Measurements from ENCODE around the gene KLHL6.
"Not testable (repeated sequence)": the region's sequence is repeated elsewhere in the genome, so short reads cannot be mapped to it uniquely, and the experiment has no call there.

The KLHL6 gene

GRCh38 chr3:183477801-183478456 is 77.6 kb downstream of the KLHL6 start:
- Histone ChIP-seq H3K36me3 (ENCODE audit: low read length) (no peaks in the 10 kb centered on the region), H4K20me1 (ENCODE audit: low read depth, low read length) (no peaks in the 10 kb centered on the region), H3K27ac (ENCODE audit: low read depth, low read length) (no peak overlapping the region), H3K4me3 (ENCODE audit: insufficient read depth, low read length, poor library complexity, severe bottlenecking) (no peak overlapping the region), H3K9me3 (ENCODE audit: insufficient read depth, low read length) (no peaks in the 10 kb centered on the region), H2AFZ (ENCODE audit: low read depth, low read length, severe bottlenecking) (no peak overlapping the region), H3K79me2 (ENCODE audit: insufficient read depth, low read length) (no peaks in the 10 kb centered on the region), H3K27me3 (ENCODE audit: low read length) (no peaks in the 10 kb centered on the region), H3K4me2 (ENCODE audit: low read depth, low read length, poor library complexity, severe bottlenecking) (no peak overlapping the region), H3F3A (ENCODE audit: insufficient read depth) (no peaks in the 10 kb centered on the region), H3K9me2 (replicated peaks; ENCODE audit: insufficient read depth, low read length) (no peaks in the 10 kb centered on the region), H3K9ac (ENCODE audit: low read length) (no peak overlapping the region)
- no peak for TF ChIP-seq EZH2phosphoT487 (conservative IDR thresholded peaks at IDR 0.05; ENCODE audit: low read length)
- TF ChIP-seq CTCF (IDR thresholded peaks at IDR 0.05; ENCODE audit: insufficient read depth, low read length, poor library complexity, severe bottlenecking) = no peak

- H3K79me2 ChIP-seq (ENCODE audit: insufficient read depth, low read length); H3K4me2 ChIP-seq (ENCODE audit: low read depth, low read length, poor library complexity, severe bottlenecking); H3K27me3 ChIP-seq (ENCODE audit: low read length): not testable (repeated sequence)
Measured at GRCh38 chr3:183475764-183476162, 79.7 kb downstream of the KLHL6 start.

GRCh38 chr3:183475016-183475763 is 80.3 kb downstream of the KLHL6 start:
- no peaks in the 10 kb centered on the region for H3K9me2 ChIP-seq (replicated peaks; ENCODE audit: insufficient read depth, low read length)
- no peak for TF ChIP-seq EZH2phosphoT487 (conservative IDR thresholded peaks at IDR 0.05; ENCODE audit: low read length)
- TF ChIP-seq CTCF (IDR thresholded peaks at IDR 0.05; ENCODE audit: insufficient read depth, low read length, poor library complexity, severe bottlenecking) = no peak
- no peak overlapping the region for H2AFZ ChIP-seq (ENCODE audit: low read depth, low read length, severe bottlenecking)
- no peaks in the 10 kb centered on the region for H3K27me3 ChIP-seq (ENCODE audit: low read length)
- no peaks in the 10 kb centered on the region for H3K36me3 ChIP-seq (ENCODE audit: low read length)
- H3K9ac ChIP-seq (ENCODE audit: low read length) = no peak overlapping the region
- H3K79me2 ChIP-seq (ENCODE audit: insufficient read depth, low read length) = no peaks in the 10 kb centered on the region
- H3K4me3 ChIP-seq (ENCODE audit: insufficient read depth, low read length, poor library complexity, severe bottlenecking) = no peak overlapping the region
- H3K27ac ChIP-seq (ENCODE audit: low read depth, low read length) = no peak overlapping the region
- H4K20me1 ChIP-seq (ENCODE audit: low read depth, low read length) = no peaks in the 10 kb centered on the region
- no peaks in the 10 kb centered on the region for H3K9me3 ChIP-seq (ENCODE audit: insufficient read depth, low read length)
- no peaks in the 10 kb centered on the region for H3F3A ChIP-seq (ENCODE audit: insufficient read depth)
- H3K4me2 ChIP-seq (ENCODE audit: low read depth, low read length, poor library complexity, severe bottlenecking) = no peak overlapping the region

More at GRCh38 chr3:183475764-183476162, 79.7 kb downstream of the KLHL6 start:
- H3K9me3 ChIP-seq (ENCODE audit: insufficient read depth, low read length); H3K27ac ChIP-seq (ENCODE audit: low read depth, low read length); H2AFZ ChIP-seq (ENCODE audit: low read depth, low read length, severe bottlenecking); H3K9ac ChIP-seq (ENCODE audit: low read length); H4K20me1 ChIP-seq (ENCODE audit: low read depth, low read length); H3K36me3 ChIP-seq (ENCODE audit: low read length); H3K9me2 ChIP-seq (replicated peaks; ENCODE audit: insufficient read depth, low read length); H3F3A ChIP-seq (ENCODE audit: insufficient read depth); H3K4me3 ChIP-seq (ENCODE audit: insufficient read depth, low read length, poor library complexity, severe bottlenecking): not testable (repeated sequence)

- H2AFZ ChIP-seq (ENCODE audit: low read depth, low read length, severe bottlenecking) = no peak overlapping the region
- TF ChIP-seq CTCF (IDR thresholded peaks at IDR 0.05; ENCODE audit: insufficient read depth, low read length, poor library complexity, severe bottlenecking) (no peak), EZH2phosphoT487 (conservative IDR thresholded peaks at IDR 0.05; ENCODE audit: low read length) (no peak)
- H3K9ac ChIP-seq (ENCODE audit: low read length) = no peak overlapping the region
- no peaks in the 10 kb centered on the region for H3F3A ChIP-seq (ENCODE audit: insufficient read depth)
- no peaks in the 10 kb centered on the region for H3K9me2 ChIP-seq (replicated peaks; ENCODE audit: insufficient read depth, low read length)
- H3K36me3 ChIP-seq (ENCODE audit: low read length) = no peaks in the 10 kb centered on the region
- no peaks in the 10 kb centered on the region for H4K20me1 ChIP-seq (ENCODE audit: low read depth, low read length)
- H3K27me3 ChIP-seq (ENCODE audit: low read length) = no peaks in the 10 kb centered on the region
- H3K4me3 ChIP-seq (ENCODE audit: insufficient read depth, low read length, poor library complexity, severe bottlenecking) = no peak overlapping the region
- H3K4me2 ChIP-seq (ENCODE audit: low read depth, low read length, poor library complexity, severe bottlenecking) = no peak overlapping the region
- no peaks in the 10 kb centered on the region for H3K9me3 ChIP-seq (ENCODE audit: insufficient read depth, low read length)
- no peak overlapping the region for H3K27ac ChIP-seq (ENCODE audit: low read depth, low read length)
- H3K79me2 ChIP-seq (ENCODE audit: insufficient read depth, low read length) = no peaks in the 10 kb centered on the region
Measured at GRCh38 chr3:183473969-183474368, 81.5 kb downstream of the KLHL6 start.

Measured in SU-DHL-6 (cell line).